ENCODE measurements around the gene YPEL4. TPM values are rescaled to one million over a fixed set of nuclear protein-coding genes. Genes with fewer than 3 reads are reported as not detected.

Gene YPEL4
- total and polyA plus RNA-seq, 8 donors, result 1.2 to 10.1 (median 6.7) TPM

- TF ChIP-seq, protein P1, sequence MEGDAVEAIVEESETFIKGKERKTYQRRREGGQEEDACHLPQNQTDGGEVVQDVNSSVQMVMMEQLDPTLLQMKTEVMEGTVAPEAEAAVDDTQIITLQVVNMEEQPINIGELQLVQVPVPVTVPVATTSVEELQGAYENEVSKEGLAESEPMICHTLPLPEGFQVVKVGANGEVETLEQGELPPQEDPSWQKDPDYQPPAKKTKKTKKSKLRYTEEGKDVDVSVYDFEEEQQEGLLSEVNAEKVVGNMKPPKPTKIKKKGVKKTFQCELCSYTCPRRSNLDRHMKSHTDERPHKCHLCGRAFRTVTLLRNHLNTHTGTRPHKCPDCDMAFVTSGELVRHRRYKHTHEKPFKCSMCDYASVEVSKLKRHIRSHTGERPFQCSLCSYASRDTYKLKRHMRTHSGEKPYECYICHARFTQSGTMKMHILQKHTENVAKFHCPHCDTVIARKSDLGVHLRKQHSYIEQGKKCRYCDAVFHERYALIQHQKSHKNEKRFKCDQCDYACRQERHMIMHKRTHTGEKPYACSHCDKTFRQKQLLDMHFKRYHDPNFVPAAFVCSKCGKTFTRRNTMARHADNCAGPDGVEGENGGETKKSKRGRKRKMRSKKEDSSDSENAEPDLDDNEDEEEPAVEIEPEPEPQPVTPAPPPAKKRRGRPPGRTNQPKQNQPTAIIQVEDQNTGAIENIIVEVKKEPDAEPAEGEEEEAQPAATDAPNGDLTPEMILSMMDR (IDR thresholded peaks at IDR 0.05), result no peak
- peaks cover 0 to 5% of the 10 kb centered on the region in 2 donors for H3K36me3 ChIP-seq
- no peaks in the 10 kb centered on the region for H3K27me3 ChIP-seq
- H3K4me3 ChIP-seq, result no peak overlapping the region
- H3K9me3 ChIP-seq, result peaks cover 0 to 16% of the 10 kb centered on the region in 2 donors
- DNase-seq (no peak), ATAC-seq (no peak)
- H3K27ac ChIP-seq, result no peak overlapping the region
- no peaks in the 10 kb centered on the region for H3K4me1 ChIP-seq
- intact Hi-C loops (cut with DNase I), result no loop called here
Measured at GRCh38 chr11:57620467-57620866, 29.2 kb downstream of the YPEL4 start.

DNA sequence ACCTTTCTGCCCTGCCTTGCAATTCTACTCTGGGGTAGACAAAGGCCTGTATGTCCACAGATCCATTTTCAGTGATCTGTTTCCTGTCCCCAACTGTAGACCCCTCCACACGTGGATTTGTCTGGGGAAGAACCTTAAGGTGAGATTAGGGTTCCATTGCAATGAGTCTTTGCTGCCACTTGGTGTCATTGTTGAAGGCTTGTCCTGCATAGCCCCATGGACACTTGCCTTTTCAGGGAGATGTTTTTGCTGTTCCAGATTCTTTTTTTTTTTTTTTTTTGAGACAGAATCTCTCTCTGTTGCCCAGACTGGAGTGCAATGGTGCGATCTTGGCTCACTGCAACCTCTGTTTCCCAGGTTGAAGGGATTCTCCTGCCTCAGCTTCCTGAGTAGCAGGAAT, 30.4 kb downstream of the YPEL4 start:
- TF ChIP-seq, protein P1 (IDR thresholded peaks at IDR 0.05), result no peak
- no peak for ATAC-seq
- no peak for DNase-seq
- no peaks in the 10 kb centered on the region for H3K27me3 ChIP-seq
- peaks cover 0 to 16% of the 10 kb centered on the region in 2 donors for H3K9me3 ChIP-seq
- no peaks in the 10 kb centered on the region for H3K4me1 ChIP-seq
- no peak overlapping the region for H3K4me3 ChIP-seq
- H3K27ac ChIP-seq, result no peak overlapping the region
- H3K36me3 ChIP-seq, result peaks cover 0 to 16% of the 10 kb centered on the region in 2 donors
- intact Hi-C loops (cut with DNase I), result no loop called here

DNA sequence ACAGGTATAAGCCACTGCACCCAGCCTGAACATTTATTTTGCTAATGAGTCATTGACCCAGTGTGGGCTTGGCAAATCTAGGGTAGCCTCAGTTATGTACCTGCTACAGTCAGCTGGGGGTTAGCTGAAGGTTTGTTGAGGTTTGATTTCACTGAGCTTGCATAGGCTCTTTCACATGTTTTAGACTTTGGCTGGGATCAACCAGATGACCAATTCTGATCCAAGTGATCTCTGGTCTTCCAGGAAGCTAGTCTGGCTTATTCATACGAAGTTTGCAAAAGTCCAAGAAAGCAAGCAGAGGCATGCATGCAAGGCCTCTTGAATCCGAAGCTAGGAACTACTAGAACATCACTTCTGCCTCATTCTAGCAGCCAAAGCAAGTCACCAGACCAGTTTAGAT, 31.3 kb downstream of the YPEL4 start:
- Histone ChIP-seq H3K27ac (no peak overlapping the region), H3K27me3 (no peaks in the 10 kb centered on the region), H3K4me1 (no peaks in the 10 kb centered on the region), H3K9me3 (peaks cover 0 to 16% of the 10 kb centered on the region in 2 donors), H3K4me3 (no peak overlapping the region), H3K36me3 (peaks cover 0 to 25% of the 10 kb centered on the region in 2 donors)
- TF ChIP-seq, protein P1 (IDR thresholded peaks at IDR 0.05), result no peak
- ATAC-seq (no peak), DNase-seq (no peak)
- intact Hi-C loops (cut with DNase I), result no loop called here

GRCh38 chr11:57616595-57616994, 33.1 kb downstream of the YPEL4 start:
- H3K27me3 ChIP-seq, result no peaks in the 10 kb centered on the region
- intact Hi-C loops (cut with DNase I), result no loop called here

DNA sequence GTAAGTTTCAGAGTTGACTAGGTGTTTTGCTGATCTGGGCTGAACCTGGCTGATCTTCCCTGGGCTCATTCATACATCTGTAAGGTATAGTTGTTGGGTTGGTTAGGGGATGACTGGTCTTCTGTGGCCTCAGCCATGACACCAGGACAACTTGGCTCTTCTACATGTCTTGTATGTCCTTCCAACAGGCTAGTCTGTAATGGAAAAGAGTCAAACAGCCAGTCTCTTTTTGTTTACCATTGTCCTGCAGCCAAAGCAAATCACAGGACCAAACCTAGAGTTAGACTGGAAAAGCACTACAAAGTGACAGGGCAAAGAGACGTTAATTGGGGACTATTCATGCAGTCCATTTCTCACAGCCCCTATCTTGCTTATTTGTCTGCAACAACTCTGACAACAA, 34.4 kb downstream of the YPEL4 start:
- TF ChIP-seq, protein P1 (IDR thresholded peaks at IDR 0.05), result no peak
- H3K36me3 ChIP-seq, result peaks cover 0 to 56% of the 10 kb centered on the region in 2 donors
- no peak for ATAC-seq

More at GRCh38 chr11:57616595-57616994, 33.1 kb downstream of the YPEL4 start:
- Histone ChIP-seq H3K4me3 (no peak overlapping the region), H3K9me3 (peaks cover 0 to 16% of the 10 kb centered on the region in 2 donors), H3K27ac (no peak overlapping the region), H3K4me1 (no peaks in the 10 kb centered on the region), H3K36me3 (peaks cover 0 to 43% of the 10 kb centered on the region in 2 donors)
- ATAC-seq (no peak), DNase-seq (no peak)
- TF ChIP-seq, protein P1 (IDR thresholded peaks at IDR 0.05), result no peak

More for the DNA sequence above, 34.4 kb downstream of the YPEL4 start:
- intact Hi-C loops (cut with DNase I), result no loop called here
- H3K4me1 ChIP-seq, result no peaks in the 10 kb centered on the region
- no peak for DNase-seq
- no peak overlapping the region for H3K4me3 ChIP-seq
- H3K27me3 ChIP-seq, result no peaks in the 10 kb centered on the region
- peaks cover 0 to 14% of the 10 kb centered on the region in 2 donors for H3K9me3 ChIP-seq
- no peak overlapping the region for H3K27ac ChIP-seq

Measured in left lung (tissue), 10 donors.